ENCODE measurements around the gene CLDN4.

The CLDN4 gene

GRCh38 chr7:73842067-73842976 lies 11.5 kb downstream of the CLDN4 start, which contains the start of gene METTL27 (continued):
- TF ChIP-seq PATZ1 (tag by site-specific recombination; IDR thresholded peaks at IDR 0.05) (no peak), SP2 (tag by site-specific recombination; IDR thresholded peaks at IDR 0.05) (peak; percentile 77), FEZF1 (tag by site-specific recombination; IDR thresholded peaks at IDR 0.05) (no peak), ZSCAN30 (tag by site-specific recombination; IDR thresholded peaks at IDR 0.05) (no peak), ZNF473 (tag by site-specific recombination; IDR thresholded peaks at IDR 0.05) (no peak), ZNF664 (tag by site-specific recombination; IDR thresholded peaks at IDR 0.05) (no peak), ZBTB48 (tag by site-specific recombination; IDR thresholded peaks at IDR 0.05) (peak; percentile 20; the same call in 1 of the 2 replicates), ZNF37A (tag by site-specific recombination; IDR thresholded peaks at IDR 0.05) (no peak), ZNF19 (tag by site-specific recombination; IDR thresholded peaks at IDR 0.05; ENCODE audit: low read depth) (no peak), PRDM4 (tag by site-specific recombination; IDR thresholded peaks at IDR 0.05) (peak; percentile 76), GFI1B (tag by site-specific recombination; IDR thresholded peaks at IDR 0.05) (no peak), ZNF580 (tag by site-specific recombination; IDR thresholded peaks at IDR 0.05) (no peak), ZNF510 (tag by site-specific recombination; IDR thresholded peaks at IDR 0.05; ENCODE audit: insufficient replicate concordance) (no peak), ZNF626 (tag by site-specific recombination; IDR thresholded peaks at IDR 0.05) (no peak), ZNF138 (tag by site-specific recombination; IDR thresholded peaks at IDR 0.05; ENCODE audit: borderline replicate concordance) (no peak), ZBTB17 (tag by site-specific recombination; IDR thresholded peaks at IDR 0.05) (peak; percentile 31; the same call in 1 of the 2 replicates), EGR2 (tag by site-specific recombination; IDR thresholded peaks at IDR 0.05; ENCODE audit: low read depth) (peak; percentile 64; the same call in 1 of the 2 replicates), ZNF18 (tag by site-specific recombination; IDR thresholded peaks at IDR 0.05) (no peak), ZNF155 (tag by site-specific recombination; IDR thresholded peaks at IDR 0.05) (no peak), ZNF146 (tag by site-specific recombination; IDR thresholded peaks at IDR 0.05) (no peak), HIC1 (tag by site-specific recombination; IDR thresholded peaks at IDR 0.05) (0 out of 2 replicates have a peak, but pooled peaks have one; percentile 33), ZNF791 (tag by site-specific recombination; IDR thresholded peaks at IDR 0.05) (no peak), KLF8 (tag by site-specific recombination; IDR thresholded peaks at IDR 0.05) (0 out of 2 replicates have a peak, but pooled peaks have one; percentile 47)
